Measurements from ENCODE around the gene ADAM19. TPM values are rescaled to one million over a fixed set of nuclear protein-coding genes. Genes with fewer than 3 reads are reported as not detected.

The ADAM19 gene
- total RNA-seq, 2 donors from 2014 or later = 1.9 to 8.1 TPM

DNA sequence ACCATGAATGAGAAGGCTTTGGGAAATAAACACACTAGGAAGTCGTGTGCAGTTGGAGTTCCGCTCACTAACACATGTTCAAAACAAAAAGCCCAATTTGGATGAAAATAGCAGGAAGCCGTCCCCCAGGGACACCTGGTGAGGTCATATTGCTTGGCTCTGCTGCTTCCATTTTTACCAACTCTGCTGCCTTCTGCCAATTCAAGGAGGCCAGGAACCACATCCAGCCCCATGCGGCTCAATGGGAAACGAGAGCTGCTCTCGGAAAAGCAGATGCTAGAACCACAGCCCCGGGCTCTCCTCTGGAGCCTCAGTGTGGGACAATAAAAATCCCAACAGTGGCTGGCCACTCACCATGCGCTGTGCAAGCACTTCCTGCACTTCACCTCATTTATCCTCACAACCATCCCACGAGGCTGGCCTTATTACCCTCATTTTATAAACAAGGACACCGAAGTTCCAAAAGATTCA, 13.4 kb downstream of the ADAM19 start:
- H3K4me3 ChIP-seq = no peak overlapping the region
- H3K4me1 ChIP-seq (replicated peaks) = no peaks in the 10 kb centered on the region

DNA sequence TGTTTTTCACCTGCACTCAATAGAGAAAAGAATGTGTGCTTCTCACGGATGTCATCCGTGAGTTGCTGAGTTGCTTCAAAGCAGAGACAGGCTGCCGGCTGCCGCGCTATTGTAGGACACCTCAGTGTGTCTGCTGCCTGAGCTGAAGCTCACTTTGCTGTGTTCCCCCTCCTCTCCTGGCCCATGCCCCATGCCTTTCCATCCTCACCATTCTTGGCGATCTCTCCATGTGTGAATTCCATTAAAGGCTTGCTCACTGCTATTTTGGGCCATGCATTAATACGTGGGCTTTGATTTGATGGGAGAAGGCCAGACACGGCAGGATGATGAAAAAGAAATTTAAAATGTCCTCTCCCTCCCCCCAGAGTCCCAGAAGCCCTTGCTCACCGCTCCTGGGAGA, 14.5 kb downstream of the ADAM19 start:
- Histone ChIP-seq H3K9me3 (no peaks in the 10 kb centered on the region), H3K27ac (peak overlapping the region; percentile 37 to 68), H3K27me3 (replicated peaks; ENCODE audit: insufficient read depth) (no peaks in the 10 kb centered on the region), H3K4me1 (replicated peaks) (no peaks in the 10 kb centered on the region), H3K4me3 (no peak overlapping the region), H3K36me3 (no peaks in the 10 kb centered on the region)
- TF ChIP-seq, protein P1, sequence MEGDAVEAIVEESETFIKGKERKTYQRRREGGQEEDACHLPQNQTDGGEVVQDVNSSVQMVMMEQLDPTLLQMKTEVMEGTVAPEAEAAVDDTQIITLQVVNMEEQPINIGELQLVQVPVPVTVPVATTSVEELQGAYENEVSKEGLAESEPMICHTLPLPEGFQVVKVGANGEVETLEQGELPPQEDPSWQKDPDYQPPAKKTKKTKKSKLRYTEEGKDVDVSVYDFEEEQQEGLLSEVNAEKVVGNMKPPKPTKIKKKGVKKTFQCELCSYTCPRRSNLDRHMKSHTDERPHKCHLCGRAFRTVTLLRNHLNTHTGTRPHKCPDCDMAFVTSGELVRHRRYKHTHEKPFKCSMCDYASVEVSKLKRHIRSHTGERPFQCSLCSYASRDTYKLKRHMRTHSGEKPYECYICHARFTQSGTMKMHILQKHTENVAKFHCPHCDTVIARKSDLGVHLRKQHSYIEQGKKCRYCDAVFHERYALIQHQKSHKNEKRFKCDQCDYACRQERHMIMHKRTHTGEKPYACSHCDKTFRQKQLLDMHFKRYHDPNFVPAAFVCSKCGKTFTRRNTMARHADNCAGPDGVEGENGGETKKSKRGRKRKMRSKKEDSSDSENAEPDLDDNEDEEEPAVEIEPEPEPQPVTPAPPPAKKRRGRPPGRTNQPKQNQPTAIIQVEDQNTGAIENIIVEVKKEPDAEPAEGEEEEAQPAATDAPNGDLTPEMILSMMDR (IDR thresholded peaks at IDR 0.05) = no peak
- no peak for TF ChIP-seq POLR2A (IDR thresholded peaks at IDR 0.05)
- no peak for TF ChIP-seq POLR2AphosphoS5 (IDR thresholded peaks at IDR 0.05)
- no peak for DNase-seq (ENCODE audit: low spot score)
- 65% methylated on average over 9 of the region's 9 CpGs for WGBS
- intact Hi-C loops (cut with DNase I) = no loop called here

More for the DNA sequence above, 13.4 kb downstream of the ADAM19 start:
- Histone ChIP-seq H3K36me3 (no peaks in the 10 kb centered on the region), H3K27me3 (replicated peaks; ENCODE audit: insufficient read depth) (no peaks in the 10 kb centered on the region), H3K9me3 (no peaks in the 10 kb centered on the region), H3K27ac (peak overlapping the region; percentile 61 to 68)
- DNase-seq (ENCODE audit: low spot score) = no peak
- intact Hi-C loops (cut with DNase I) = no loop called here
- WGBS = 57% methylated on average over 10 of the region's 10 CpGs
- TF ChIP-seq POLR2A (IDR thresholded peaks at IDR 0.05) (no peak), POLR2AphosphoS5 (IDR thresholded peaks at IDR 0.05) (peak; percentile 6)

DNA sequence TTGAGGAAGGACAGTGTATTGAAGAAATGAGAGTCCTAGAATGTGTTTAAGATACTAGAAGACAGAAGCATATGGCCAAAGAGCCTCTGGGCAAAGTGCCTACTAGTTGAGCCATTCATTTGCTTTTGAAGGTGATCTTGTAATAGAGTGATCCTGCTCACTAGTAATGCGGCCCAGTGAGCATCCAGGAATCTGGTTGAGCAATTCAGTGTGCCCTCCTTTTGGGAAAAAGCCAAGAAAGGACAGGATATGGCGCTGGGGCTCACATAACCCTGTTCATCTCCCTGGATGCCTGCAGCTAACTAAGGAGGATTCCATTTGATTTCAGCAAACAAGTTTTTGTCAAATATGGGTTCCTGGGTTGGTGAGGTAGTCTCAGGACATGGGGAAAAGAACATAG, 16.3 kb downstream of the ADAM19 start:
- Histone ChIP-seq H3K4me1 (replicated peaks) (no peaks in the 10 kb centered on the region), H3K36me3 (no peaks in the 10 kb centered on the region), H3K4me3 (no peak overlapping the region), H3K27me3 (replicated peaks; ENCODE audit: insufficient read depth) (no peaks in the 10 kb centered on the region), H3K27ac (no peak overlapping the region), H3K9me3 (no peaks in the 10 kb centered on the region)
- TF ChIP-seq POLR2A (IDR thresholded peaks at IDR 0.05) = no peak
- intact Hi-C loops (cut with DNase I) = loop anchor here (5.0 kb wide), 1 partner anchor 42 kb away; no protein-coding TSS in a partner anchor
- WGBS = 23% methylated on average over 2 of the region's 2 CpGs
- no peak for DNase-seq (ENCODE audit: low spot score)

DNA sequence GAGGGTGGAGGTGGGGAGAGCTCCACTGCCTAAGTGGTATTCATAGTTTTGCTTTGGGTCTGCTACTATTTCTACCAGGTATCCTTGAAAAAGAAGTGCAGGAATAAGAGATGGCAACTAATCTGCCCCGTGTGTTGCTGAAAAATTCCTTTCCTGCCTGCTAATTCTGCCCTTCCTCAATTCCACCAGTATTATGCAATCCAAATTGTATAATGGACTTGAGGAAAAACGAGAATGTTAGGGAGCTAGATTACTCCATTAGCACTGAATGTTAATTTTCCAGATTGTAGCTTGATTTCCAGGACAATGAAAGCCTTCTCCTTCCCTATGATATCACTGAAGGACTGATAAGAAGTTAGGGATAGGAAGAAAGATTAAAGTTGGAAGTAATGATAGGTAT, 16.9 kb downstream of the ADAM19 start:
- H3K27ac ChIP-seq = no peak overlapping the region
- intact Hi-C loops (cut with DNase I) = loop anchor here (5.0 kb wide), 1 partner anchor 41 kb away; no protein-coding TSS in a partner anchor
- no peaks in the 10 kb centered on the region for H3K4me1 ChIP-seq (replicated peaks)
- TF ChIP-seq POLR2A (IDR thresholded peaks at IDR 0.05) = no peak
- no peaks in the 10 kb centered on the region for H3K27me3 ChIP-seq (replicated peaks; ENCODE audit: insufficient read depth)
- 50% methylated on average over 2 of the region's 2 CpGs for WGBS
- H3K36me3 ChIP-seq = no peaks in the 10 kb centered on the region
- H3K9me3 ChIP-seq = no peaks in the 10 kb centered on the region
- DNase-seq (ENCODE audit: low spot score) = no peak
- no peak overlapping the region for H3K4me3 ChIP-seq

DNA sequence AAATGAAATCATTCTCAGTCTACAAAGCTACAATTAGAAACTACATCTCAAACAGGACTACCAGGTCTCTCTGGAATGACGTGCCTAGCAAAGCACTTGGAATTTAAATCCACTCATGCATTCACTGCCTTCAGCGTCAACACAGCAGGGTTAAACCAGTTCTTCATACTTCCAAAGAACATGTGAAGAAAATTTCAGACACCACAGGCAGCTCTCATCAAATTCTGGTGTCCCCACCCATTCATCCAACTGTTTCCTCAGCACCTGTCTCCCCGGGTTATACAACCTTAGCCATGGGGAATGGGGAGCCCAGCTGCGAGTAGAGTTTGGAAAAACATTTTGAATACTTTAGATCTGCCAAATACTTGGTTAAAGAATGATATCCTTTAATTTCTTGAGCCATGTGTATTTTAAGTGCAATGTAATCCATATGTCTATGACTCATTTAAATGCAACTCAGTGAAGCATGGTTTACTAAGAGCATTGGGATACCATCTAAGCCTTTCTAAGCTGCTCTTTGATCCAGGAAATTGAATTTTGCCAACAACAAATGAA, 17.5 kb downstream of the ADAM19 start:
- WGBS = 69% methylated on average over 4 of the region's 4 CpGs
- H3K4me3 ChIP-seq = no peak overlapping the region
- DNase-seq (ENCODE audit: low spot score) = no peak
- H3K36me3 ChIP-seq = no peaks in the 10 kb centered on the region
- H3K27me3 ChIP-seq (replicated peaks; ENCODE audit: insufficient read depth) = no peaks in the 10 kb centered on the region
- no peak overlapping the region for H3K27ac ChIP-seq
- intact Hi-C loops (cut with DNase I) = loop anchor here (5.0 kb wide), 1 partner anchor 41 kb away; no protein-coding TSS in a partner anchor
- TF ChIP-seq POLR2A (IDR thresholded peaks at IDR 0.05) = no peak
- TF ChIP-seq POLR2AphosphoS5 (IDR thresholded peaks at IDR 0.05) = no peak
- TF ChIP-seq, protein P1 (IDR thresholded peaks at IDR 0.05) = no peak
- H3K9me3 ChIP-seq = no peaks in the 10 kb centered on the region
- H3K4me1 ChIP-seq (replicated peaks) = no peaks in the 10 kb centered on the region

DNA sequence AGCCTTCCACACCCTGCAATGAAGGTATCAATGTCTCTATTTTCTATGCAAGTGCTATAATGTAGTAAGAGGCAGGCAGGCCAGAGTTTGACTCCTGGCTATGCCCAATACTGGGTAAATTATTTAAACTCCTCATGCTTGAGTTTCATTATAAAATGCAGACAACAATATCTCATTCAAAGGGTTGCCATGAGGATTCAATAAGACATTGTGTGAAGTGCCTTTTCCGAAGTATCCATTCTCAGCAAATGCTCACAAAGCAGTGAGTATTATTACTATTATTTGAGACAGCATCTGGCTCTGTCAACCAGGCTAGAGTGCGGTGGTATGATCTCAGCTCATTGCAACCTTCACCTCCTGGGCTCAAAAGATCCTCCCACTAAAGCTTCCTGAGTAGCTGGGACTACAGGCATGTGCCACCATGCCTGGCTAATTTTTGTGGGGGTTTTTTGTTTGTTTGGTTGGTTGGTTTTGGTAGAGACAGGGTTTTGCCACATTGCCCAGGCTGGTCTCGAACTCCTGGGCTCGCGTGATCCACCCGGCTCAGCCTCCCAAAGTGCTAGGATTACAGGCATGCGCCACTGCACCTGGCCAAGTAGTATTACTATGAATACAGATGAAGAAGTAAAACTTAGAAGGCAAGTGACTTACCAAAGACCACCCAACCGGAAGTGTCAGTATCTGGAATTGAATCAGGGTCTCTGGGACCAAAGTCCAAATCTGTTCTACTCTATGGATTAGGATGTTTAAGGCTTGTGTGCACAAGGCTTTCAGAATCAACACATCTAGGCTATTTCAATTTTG, 18.8 kb downstream of the ADAM19 start:
- Histone ChIP-seq H3K4me3 (no peak overlapping the region), H3K27me3 (replicated peaks; ENCODE audit: insufficient read depth) (no peaks in the 10 kb centered on the region), H3K9me3 (no peaks in the 10 kb centered on the region), H3K4me1 (replicated peaks) (no peaks in the 10 kb centered on the region), H3K27ac (no peak overlapping the region), H3K36me3 (no peaks in the 10 kb centered on the region)
- DNase-seq (ENCODE audit: low spot score) = no peak
- intact Hi-C loops (cut with DNase I) = loop anchor here (5.0 kb wide), 1 partner anchor 40 kb away; no protein-coding TSS in a partner anchor
- 94% methylated on average over 8 of the region's 8 CpGs for WGBS
- TF ChIP-seq POLR2A (IDR thresholded peaks at IDR 0.05) (no peak), POLR2AphosphoS5 (IDR thresholded peaks at IDR 0.05) (no peak)
- TF ChIP-seq, protein P1 (IDR thresholded peaks at IDR 0.05) = no peak
